HG03432 (cell line): Measurements from ENCODE around the gene NR3C1.

Source experiments
- ATAC-seq: cut with Tn5 transposase; IDR thresholded peaks from one replicate; pipeline ENCODE4 v1.9.1; 2021; ENCODE audit warnings: mild to moderate bottlenecking, moderate library complexity; ENCODE audit not compliant: unreplicated experiment

The NR3C1 gene

GRCh38 chr5:143314099-143314498 is 89.4 kb downstream of the NR3C1 start:
- no peak for ATAC-seq

GRCh38 chr5:143313298-143313852 is 90.1 kb downstream of the NR3C1 start:
- ATAC-seq, result no peak

- ATAC-seq, result no peak
These were observed 90.7 kb downstream of the NR3C1 start for GRCh38 chr5:143312822-143313221.

- no peak for ATAC-seq
These were observed 91.5 kb downstream of the NR3C1 start for GRCh38 chr5:143311955-143312354.

- no peak for ATAC-seq
These were observed 92.1 kb downstream of the NR3C1 start for GRCh38 chr5:143311428-143311827.

- ATAC-seq, result no peak
These were observed 93.6 kb downstream of the NR3C1 start for GRCh38 chr5:143309661-143310431.

- no peak for ATAC-seq
These were observed 94.8 kb downstream of the NR3C1 start for GRCh38 chr5:143308731-143309130.

GRCh38 chr5:143306040-143306439 is 97.4 kb downstream of the NR3C1 start:
- no peak for ATAC-seq

- ATAC-seq, result no peak
These were observed 98.5 kb downstream of the NR3C1 start for GRCh38 chr5:143304836-143305475.

- ATAC-seq, result no peak
These were observed 101.0 kb downstream of the NR3C1 start for GRCh38 chr5:143302341-143303045.

- no peak for ATAC-seq
These were observed 105.7 kb downstream of the NR3C1 start for GRCh38 chr5:143297756-143298155.

- ATAC-seq, result no peak
These were observed 113.4 kb downstream of the NR3C1 start for GRCh38 chr5:143290125-143290524.

GRCh38 chr5:143284521-143284920 is 119.0 kb downstream of the NR3C1 start:
- no peak for ATAC-seq

- ATAC-seq, result no peak
These were observed 119.5 kb downstream of the NR3C1 start for GRCh38 chr5:143284002-143284401.

GRCh38 chr5:143281226-143281625 is 122.3 kb downstream of the NR3C1 start:
- no peak for ATAC-seq

GRCh38 chr5:143279698-143280097 is 123.8 kb downstream of the NR3C1 start:
- ATAC-seq, result no peak

GRCh38 chr5:143277536-143277935 is 126.0 kb downstream of the NR3C1 start:
- ATAC-seq, result no peak

- ATAC-seq, result no peak
These were observed 127.7 kb downstream of the NR3C1 start for GRCh38 chr5:143275512-143276363.

- no peak for ATAC-seq
These were observed 128.5 kb downstream of the NR3C1 start for GRCh38 chr5:143274952-143275351.

GRCh38 chr5:143271431-143271830 is 132.1 kb downstream of the NR3C1 start:
- no peak for ATAC-seq

GRCh38 chr5:143268388-143268787 is 135.1 kb downstream of the NR3C1 start:
- ATAC-seq, result no peak
